GM12891 (cell line): ENCODE results near the gene SLC4A1AP.

Experiments used
- DNase-seq: peaks from one replicate; pipeline ENCODE4 v3.0.0; 2011; ENCODE audit warnings: low spot score; ENCODE audit not compliant: insufficient read length
- FAIRE-seq: peaks from 2 replicates; lab custom pipeline; 2011; peaks lifted over from hg19 to GRCh38; lab: Jason Lieb, UNC
- PAX5 ChIP-seq: IDR thresholded peaks from 2 replicates; pipeline ENCODE4 v1.6.1; 2011; ENCODE audit warnings: low read length, moderate library complexity, mild to moderate bottlenecking; ENCODE audit not compliant: insufficient read depth, severe bottlenecking
- POLR2A ChIP-seq: IDR thresholded peaks from 2 replicates; pipeline ENCODE4 v1.6.1; 2011; ENCODE audit warnings: low read depth, low read length, control low read depth
- POLR2AphosphoS5 ChIP-seq: IDR thresholded peaks from 2 replicates; pipeline ENCODE4 v1.6.1; 2011; ENCODE audit warnings: low read depth, low read length, control low read depth
- POU2F2 ChIP-seq: IDR thresholded peaks from 2 replicates; pipeline ENCODE4 v1.6.1; 2011; ENCODE audit warnings: low read depth, mild to moderate bottlenecking, control low read depth, low read length, moderate library complexity
- SPI1 ChIP-seq: IDR thresholded peaks from 2 replicates; pipeline ENCODE4 v1.6.1; 2011; ENCODE audit warnings: low read depth, low read length, control low read depth
- TAF1 ChIP-seq: IDR thresholded peaks from 2 replicates; pipeline ENCODE4 v1.6.1; 2011; ENCODE audit warnings: low read depth, low read length, control low read depth

Gene SLC4A1AP

DNA sequence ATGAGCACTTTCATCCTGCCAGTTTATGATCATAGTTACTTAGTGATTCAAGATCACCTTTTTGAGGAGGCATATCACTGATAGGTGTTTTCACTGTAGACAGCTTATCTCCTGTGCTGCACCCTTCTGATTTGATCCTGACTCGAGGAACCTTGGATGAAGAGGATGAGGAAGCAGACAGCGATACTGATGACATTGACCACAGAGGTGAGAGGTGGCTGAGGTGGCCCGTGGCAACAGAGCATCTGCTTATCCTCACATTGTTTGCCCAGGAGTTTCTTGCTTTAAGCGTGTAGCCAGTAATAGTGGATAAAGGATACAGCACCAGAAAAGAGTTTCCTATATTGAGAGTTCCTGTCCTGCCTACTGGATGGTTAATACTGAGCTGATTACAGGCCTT, 16.0 kb upstream of the SLC4A1AP start:
- FAIRE-seq = no peak
- DNase-seq = no peak
- no peak for TF ChIP-seq POU2F2
- no peak for TF ChIP-seq SPI1
- no peak for TF ChIP-seq POLR2A
- no peak for TF ChIP-seq POLR2AphosphoS5
- no peak for TF ChIP-seq PAX5
- no peak for TF ChIP-seq TAF1

DNA sequence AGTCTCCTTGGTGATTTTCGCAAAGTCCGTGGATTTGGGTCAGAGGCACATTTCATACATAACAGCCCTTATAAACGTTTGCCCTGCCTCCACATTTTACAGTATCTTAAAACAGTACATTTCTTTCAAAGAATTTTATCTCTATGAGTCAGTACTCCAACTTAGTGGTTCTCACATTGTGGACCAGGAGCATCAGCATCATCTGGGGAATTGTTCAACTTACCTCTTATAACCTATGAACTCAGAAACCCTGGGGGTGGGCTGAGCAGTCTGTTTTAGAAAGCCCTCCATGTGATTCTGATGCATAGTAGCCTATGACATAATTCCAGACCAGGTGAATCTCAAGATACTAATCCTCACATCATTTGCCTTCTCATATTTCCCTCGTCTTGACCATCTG, 12.6 kb upstream of the SLC4A1AP start:
- TF ChIP-seq TAF1 = no peak
- TF ChIP-seq POLR2AphosphoS5 = no peak
- no peak for TF ChIP-seq SPI1
- no peak for TF ChIP-seq PAX5
- TF ChIP-seq POLR2A = no peak
- TF ChIP-seq POU2F2 = no peak
- no peak for FAIRE-seq
- no peak for DNase-seq

DNA sequence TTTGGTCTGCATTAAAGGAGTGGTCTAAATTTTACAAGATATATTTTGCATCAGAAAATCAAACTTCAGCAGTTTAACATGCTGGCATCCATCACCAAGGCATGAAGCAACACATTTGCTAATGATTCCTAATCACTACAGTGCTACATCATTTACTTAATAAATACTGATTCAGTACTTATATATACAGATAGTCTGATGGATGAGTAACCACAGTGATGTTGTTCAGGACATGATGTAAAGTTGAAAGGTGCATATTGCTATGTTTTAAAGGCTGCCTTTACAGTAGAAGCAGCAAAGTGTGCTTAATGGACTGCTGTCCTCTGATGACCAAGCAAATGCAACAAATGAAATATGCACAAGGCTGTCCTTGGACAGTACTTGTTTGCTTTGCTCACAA, 11.3 kb upstream of the SLC4A1AP start:
- no peak for FAIRE-seq
- TF ChIP-seq TAF1 (no peak), SPI1 (no peak), POLR2AphosphoS5 (no peak), PAX5 (no peak), POU2F2 (no peak), POLR2A (no peak)
- DNase-seq = no peak

DNA sequence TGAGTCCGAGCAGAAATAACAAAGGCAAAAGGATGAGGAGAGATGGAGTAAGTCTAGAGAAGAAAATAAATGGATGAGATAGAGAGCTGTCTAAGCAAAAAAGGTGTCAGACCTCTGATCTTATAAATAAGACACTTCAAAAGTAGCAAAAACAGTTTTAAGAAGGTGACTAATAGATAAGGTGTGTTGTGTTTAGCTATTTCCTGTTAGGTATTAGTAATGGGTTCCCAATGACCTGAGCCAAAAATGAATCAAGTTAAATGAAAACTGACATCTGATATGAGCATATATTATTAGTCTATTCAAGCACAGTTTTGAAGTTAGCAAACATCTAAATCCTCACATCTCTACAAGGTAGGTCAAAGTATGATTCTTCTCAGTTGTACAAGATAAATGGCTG, 10.9 kb upstream of the SLC4A1AP start:
- FAIRE-seq (no peak), DNase-seq (no peak)

DNA sequence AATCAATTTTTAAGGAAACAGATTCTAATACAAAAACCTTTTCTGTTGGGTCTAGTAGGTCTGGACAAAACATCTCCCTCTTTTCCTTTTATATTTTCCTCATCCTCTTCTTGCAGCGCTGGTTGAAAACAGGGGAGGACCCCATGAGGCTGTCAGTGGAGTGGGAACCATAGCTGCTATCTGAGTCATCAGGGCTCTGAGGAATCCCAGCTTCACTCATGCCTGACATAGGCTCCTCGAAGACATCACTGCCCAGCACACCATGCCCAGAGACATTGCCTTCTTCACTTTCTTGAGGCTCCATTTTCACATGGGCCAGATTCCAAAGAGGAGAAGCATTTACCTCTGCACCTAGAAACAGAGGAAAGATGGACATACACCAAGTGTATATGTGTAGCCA, 10.3 kb upstream of the SLC4A1AP start:
- no peak for TF ChIP-seq SPI1
- no peak for TF ChIP-seq TAF1
- no peak for TF ChIP-seq POU2F2
- no peak for TF ChIP-seq POLR2AphosphoS5
- TF ChIP-seq PAX5 = no peak
- TF ChIP-seq POLR2A = no peak
- FAIRE-seq = no peak
- DNase-seq = no peak

More for the DNA sequence above, 10.9 kb upstream of the SLC4A1AP start:
- TF ChIP-seq SPI1 (no peak), TAF1 (no peak), POU2F2 (no peak), POLR2AphosphoS5 (no peak), POLR2A (no peak), PAX5 (no peak)

DNA sequence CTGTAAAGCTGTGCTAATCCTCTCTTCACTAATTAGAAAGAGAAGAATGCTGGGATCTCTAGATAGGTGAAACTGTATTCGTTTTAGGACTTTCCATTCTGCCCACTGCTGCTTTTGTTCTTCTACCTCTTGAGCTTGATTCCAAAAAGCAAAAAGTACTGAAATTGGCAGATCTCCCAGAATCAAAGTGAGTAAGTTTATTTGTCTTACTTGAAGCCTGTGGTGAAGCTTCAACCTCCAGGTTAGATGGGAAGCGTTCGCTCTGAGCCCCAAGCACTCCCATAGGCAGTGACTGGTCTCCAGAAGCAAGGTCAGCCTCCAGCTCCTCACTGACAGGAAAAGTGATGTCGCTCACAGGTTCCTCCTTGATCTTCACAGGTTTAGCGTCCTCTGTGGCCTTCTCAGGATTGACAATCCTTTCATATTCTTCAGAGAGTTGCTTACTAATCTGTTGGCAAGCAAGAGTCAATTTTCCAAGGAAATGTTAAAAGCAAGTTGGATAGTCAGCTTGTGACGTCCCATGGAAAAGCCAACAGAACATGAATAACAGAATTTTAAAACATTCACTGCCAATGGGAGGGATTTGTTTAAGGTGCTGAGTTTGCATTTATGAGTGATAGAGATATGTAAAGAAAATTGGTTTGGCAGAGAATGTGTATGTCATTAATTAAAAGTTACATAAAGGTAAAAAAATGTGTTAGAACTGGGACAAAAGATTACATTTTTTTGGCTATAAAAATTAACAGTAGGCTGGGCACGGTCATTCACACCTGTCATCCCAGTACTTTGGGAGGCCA, 8.3 kb upstream of the SLC4A1AP start:
- TF ChIP-seq POU2F2 (no peak), POLR2AphosphoS5 (no peak), TAF1 (no peak), POLR2A (no peak), SPI1 (no peak)
- no peak for FAIRE-seq

DNA sequence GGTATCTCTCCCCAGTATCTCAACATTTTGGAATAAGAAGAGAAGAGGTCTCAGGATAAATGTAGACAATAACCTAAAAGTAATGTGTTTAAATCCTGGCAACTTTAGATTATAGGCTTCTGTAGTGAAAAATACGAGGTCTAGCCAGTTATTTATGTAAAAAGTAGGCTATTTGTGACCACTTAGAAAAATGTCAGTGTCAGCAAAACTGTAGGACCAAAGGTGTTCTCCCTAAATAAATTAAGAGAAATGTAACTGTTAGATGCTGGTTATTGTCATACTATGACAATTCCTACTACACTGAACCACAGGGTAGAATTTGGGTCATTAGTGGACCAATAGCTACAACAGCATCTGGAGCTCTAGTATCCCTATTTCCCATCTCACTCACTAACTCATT, 2.3 kb upstream of the SLC4A1AP start:
- TF ChIP-seq POLR2A = no peak
- TF ChIP-seq POU2F2 = no peak
- TF ChIP-seq SPI1 = no peak
- no peak for TF ChIP-seq PAX5
- TF ChIP-seq POLR2AphosphoS5 = no peak
- no peak for TF ChIP-seq TAF1
- no peak for FAIRE-seq
- DNase-seq = no peak

More for the DNA sequence above, 8.3 kb upstream of the SLC4A1AP start:
- DNase-seq = no peak

DNA sequence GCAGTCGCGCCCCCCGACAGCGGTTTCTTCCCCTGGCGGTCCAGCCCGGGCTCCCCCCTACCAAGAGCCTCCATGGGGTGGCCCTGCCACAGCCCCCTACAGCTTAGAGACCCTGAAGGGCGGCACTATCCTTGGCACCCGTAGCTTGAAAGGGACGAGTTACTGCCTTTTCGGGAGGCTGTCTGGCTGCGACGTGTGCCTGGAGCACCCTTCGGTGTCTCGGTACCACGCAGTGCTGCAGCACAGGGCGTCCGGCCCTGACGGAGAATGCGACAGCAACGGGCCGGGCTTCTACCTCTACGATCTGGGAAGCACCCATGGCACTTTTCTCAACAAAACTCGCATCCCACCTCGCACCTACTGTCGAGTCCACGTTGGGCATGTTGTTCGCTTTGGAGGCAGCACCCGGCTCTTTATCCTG, 475 bp downstream of the SLC4A1AP start:
- peak; percentile 17 for DNase-seq
- TF ChIP-seq POLR2AphosphoS5 (no peak), PAX5 (no peak), TAF1 (no peak), POLR2A (no peak), SPI1 (no peak), POU2F2 (no peak)
- no peak for FAIRE-seq

DNA sequence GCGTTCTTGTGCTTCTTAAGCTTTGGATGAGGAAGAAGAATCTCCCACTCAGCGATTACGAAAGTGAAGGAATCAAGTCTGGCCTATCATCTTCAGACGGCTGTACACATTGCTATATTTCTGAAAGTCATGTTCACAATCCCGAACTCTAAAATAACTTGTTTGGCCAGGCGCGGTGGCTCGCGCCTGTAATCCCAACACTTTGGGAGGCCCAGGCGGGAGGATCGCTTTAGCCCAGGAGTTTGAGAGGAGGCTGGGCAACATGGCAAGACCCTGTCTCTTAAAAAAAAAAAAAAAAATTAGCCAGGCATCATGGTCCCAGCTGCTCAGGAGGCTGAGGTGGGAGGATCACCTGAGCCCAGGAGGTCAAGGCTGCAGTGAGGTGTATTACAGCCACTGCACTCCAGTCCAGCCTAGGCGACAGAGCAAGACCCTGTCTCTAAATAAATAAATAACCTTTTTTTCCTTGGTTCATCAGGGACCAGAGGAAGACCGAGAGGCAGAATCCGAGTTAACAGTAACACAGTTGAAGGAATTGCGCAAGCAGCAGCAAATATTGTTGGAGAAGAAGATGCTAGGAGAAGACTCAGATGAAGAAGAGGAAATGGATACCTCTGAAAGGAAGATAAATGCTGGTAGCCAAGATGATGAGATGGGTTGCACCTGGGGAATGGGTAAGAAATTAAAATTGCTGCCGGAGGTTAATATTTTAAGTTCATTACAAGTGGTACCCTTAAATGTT, 1.1 kb downstream of the SLC4A1AP start:
- FAIRE-seq = no peak
- TF ChIP-seq POLR2AphosphoS5 = no peak
- no peak for TF ChIP-seq SPI1
- TF ChIP-seq POU2F2 = no peak
- no peak for TF ChIP-seq POLR2A
- no peak for TF ChIP-seq TAF1
- no peak for TF ChIP-seq PAX5
- DNase-seq = no peak
